Type B pancreatic cell (in vitro differentiated cells): ENCODE data around the gene PIEZO1. TPM values are rescaled to one million over a fixed set of nuclear protein-coding genes. Genes with fewer than 3 reads are reported as not detected.
A peak's percentile ranks its signal among the peaks of the same experiment; 100 is the strongest.

Source experiments
- DNase-seq: peaks from one replicate; pipeline ENCODE4 v3.0.0; 2021; ENCODE audit warnings: mixed read lengths; ENCODE audit not compliant: unreplicated experiment; ENCODE audit errors: extremely low spot score
- H3K27ac Mint-ChIP-seq: 2 replicates; pipeline ENCODE4 v1.8.0; 2021; ENCODE audit warnings: mild to moderate bottlenecking, mixed read lengths
- H3K27me3 Mint-ChIP-seq: 2 replicates; pipeline ENCODE4 v1.8.0; 2021; ENCODE audit warnings: mixed read lengths
- H3K36me3 Mint-ChIP-seq: 2 replicates; pipeline ENCODE4 v1.8.0; 2021; ENCODE audit warnings: mixed read lengths
- H3K4me1 Mint-ChIP-seq: one replicate; pipeline ENCODE4 v1.8.0; 2021; ENCODE audit warnings: mixed read lengths; ENCODE audit not compliant: unreplicated experiment
- H3K4me3 Mint-ChIP-seq: 2 replicates; pipeline ENCODE4 v1.8.0; 2021; ENCODE audit warnings: mild to moderate bottlenecking, mixed read lengths
- H3K9me3 Mint-ChIP-seq: 2 replicates; pipeline ENCODE4 v1.8.0; 2021; ENCODE audit warnings: mixed read lengths
- CTCF ChIP-seq: fragments of 200-600 bp; sonication (generic); conservative IDR thresholded peaks from 2 replicates; pipeline ENCODE4 v1.5.0; 2021; ENCODE audit warnings: antibody characterized with exemption, mild to moderate bottlenecking
- total RNA-seq: library from RNA; stranded (reverse); gene quantifications from 2 replicates; pipeline ENCODE4 v1.2.1, GENCODE V29; 2021; ENCODE audit warnings: low replicate concordance

Gene PIEZO1
- total RNA-seq, 1 donor from 2014 or later = 33.3 TPM

- no peaks in the 10 kb centered on the region for H3K4me1 Mint-ChIP-seq
- H3K9me3 Mint-ChIP-seq = no peaks in the 10 kb centered on the region
- no peak for DNase-seq
- H3K27ac Mint-ChIP-seq = no peak overlapping the region
- H3K36me3 Mint-ChIP-seq = no peaks in the 10 kb centered on the region
- no peaks in the 10 kb centered on the region for H3K27me3 Mint-ChIP-seq
- H3K4me3 Mint-ChIP-seq = no peak overlapping the region
- TF ChIP-seq CTCF = no peak
Measured at GRCh38 chr16:88807142-88807625, 22.2 kb upstream of the PIEZO1 start.

- Mint-ChIP-seq H3K4me3 (no peak overlapping the region), H3K9me3 (no peaks in the 10 kb centered on the region), H3K27ac (no peak overlapping the region), H3K4me1 (no peaks in the 10 kb centered on the region), H3K27me3 (no peaks in the 10 kb centered on the region), H3K36me3 (no peaks in the 10 kb centered on the region)
- DNase-seq = no peak
- no peak for TF ChIP-seq CTCF
Measured at GRCh38 chr16:88806491-88807111, 21.6 kb upstream of the PIEZO1 start.

DNA sequence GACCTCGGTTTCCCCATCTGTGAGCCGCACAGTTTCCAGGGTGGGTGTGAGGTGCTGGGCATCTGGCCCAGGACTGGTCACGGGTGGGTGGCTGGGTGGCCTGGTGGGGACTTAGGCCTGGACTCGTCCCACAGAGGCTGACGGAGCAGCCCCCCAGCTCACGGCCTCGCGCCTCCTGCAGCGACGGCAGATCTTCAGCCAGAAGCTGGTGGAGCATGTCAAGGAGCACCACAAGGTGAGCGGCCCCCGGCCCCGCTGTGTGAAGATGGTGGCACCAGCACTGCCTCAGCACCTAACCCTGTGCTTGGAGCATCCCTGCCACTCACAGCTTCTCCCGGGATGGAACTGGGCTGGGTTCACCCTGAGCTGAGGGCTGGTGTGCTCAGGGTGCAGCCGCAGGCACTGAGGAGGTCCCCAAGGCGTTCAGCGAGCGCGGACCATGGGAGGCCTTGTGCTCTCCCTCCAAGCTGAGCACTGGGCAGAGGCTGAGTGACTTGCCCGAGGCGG is 20.9 kb upstream of the PIEZO1 start:
- Mint-ChIP-seq H3K4me3 (no peak overlapping the region), H3K4me1 (no peaks in the 10 kb centered on the region), H3K36me3 (no peaks in the 10 kb centered on the region), H3K27ac (no peak overlapping the region), H3K27me3 (no peaks in the 10 kb centered on the region), H3K9me3 (no peaks in the 10 kb centered on the region)
- no peak for TF ChIP-seq CTCF
- no peak for DNase-seq

- no peaks in the 10 kb centered on the region for H3K36me3 Mint-ChIP-seq
- TF ChIP-seq CTCF = no peak
- DNase-seq = no peak
- H3K4me1 Mint-ChIP-seq = no peaks in the 10 kb centered on the region
- H3K4me3 Mint-ChIP-seq = peak overlapping the region; percentile 25
- no peaks in the 10 kb centered on the region for H3K27me3 Mint-ChIP-seq
- no peak overlapping the region for H3K27ac Mint-ChIP-seq
- no peaks in the 10 kb centered on the region for H3K9me3 Mint-ChIP-seq
Measured at GRCh38 chr16:88805340-88805715, 20.3 kb upstream of the PIEZO1 start.

DNA sequence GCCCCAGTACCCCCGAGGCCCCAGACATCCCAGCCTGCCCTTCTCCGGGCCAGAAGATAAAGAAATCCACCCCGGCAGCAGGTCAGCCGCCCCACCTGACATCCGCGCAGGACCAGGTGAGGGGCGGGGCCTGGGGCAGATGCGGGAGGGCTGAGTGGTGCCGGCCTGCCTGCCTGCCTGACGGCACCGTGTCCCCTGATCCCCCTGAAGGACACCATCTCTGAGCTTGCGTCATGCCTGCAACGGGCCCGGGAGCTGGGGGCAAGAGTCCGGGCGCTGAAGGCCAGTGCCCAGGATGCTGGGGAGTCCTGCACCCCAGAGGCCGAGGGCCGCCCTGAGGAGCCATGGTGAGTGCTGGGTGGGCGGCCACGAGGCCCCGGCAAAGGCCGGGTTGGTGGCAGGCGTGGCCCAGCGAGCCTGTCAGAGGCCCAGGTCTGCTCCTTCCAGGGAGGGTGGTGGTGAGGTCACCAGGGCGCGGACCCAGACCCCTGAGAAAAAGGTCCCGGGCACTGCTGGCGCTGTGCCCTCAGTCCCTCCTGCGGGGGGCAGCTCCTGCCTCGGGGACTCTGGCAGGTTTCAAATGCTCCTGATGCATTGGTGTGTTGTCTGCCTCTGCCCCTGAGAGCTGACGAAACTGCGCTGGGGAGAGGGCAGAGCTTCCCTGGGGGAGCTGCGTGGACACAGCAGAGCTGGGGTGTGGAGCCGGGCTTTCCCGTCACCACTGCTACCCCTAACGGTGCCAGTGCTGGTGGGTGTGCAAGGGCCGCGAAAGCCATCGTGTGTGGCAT is 19.7 kb upstream of the PIEZO1 start:
- TF ChIP-seq CTCF = no peak
- Mint-ChIP-seq H3K27ac (no peak overlapping the region), H3K9me3 (no peaks in the 10 kb centered on the region), H3K36me3 (no peaks in the 10 kb centered on the region), H3K27me3 (no peaks in the 10 kb centered on the region), H3K4me1 (no peaks in the 10 kb centered on the region), H3K4me3 (peak overlapping the region; percentile 83)
- DNase-seq = no peak
